Measurements from ENCODE around the gene TMCO6.

The TMCO6 gene

DNA sequence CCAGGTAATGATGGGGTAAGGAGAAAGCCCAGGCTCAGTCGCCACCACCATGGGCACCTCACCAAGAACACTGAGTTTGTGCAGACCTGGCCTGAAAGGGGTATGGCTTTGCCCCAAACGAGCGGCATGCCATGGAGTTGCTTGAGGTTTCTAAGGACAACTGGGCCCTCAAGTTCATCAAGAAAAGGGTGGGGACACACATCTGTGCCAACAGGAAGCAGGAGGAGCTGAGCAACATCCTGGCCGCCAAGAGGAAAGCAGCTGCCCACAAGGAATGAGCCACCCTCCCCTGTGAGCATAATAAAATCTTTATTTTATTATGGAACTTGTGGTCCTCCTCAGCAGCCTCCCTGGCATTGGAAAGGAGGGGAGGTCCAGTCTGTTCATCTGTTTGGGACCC, 30.1 kb upstream of the TMCO6 start:
- TF ChIP-seq SIN3A (IDR thresholded peaks at IDR 0.05; ENCODE audit: borderline replicate concordance, insufficient read depth, low read length): no peak
- TF ChIP-seq POLR2AphosphoS5 (IDR thresholded peaks at IDR 0.05; ENCODE audit: low read depth, low read length): no peak

DNA sequence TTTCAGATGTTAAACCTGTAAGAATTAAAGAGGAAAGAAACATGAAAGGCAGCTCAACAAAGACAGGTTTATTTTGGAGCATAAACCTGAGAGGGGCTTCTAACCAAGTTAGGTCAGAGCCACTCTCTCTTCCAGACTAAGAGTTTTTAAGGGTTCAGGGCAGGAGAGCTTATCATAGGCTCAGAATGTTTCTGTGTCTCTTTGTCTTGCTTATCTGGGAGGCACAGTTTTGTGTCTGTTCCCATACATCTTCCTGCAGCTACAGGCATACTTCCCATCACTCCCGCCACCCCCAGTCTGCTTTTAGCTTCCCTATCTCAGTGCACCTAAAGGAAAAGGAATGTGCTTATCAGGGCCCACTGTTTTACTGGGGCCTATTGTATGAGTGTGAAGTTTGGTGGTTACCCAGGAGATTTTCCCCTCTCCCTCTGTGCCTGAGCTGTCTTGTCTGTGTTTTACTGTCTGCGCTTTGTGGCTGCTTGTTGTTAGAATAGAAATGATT, 28.2 kb upstream of the TMCO6 start:
- no peak for TF ChIP-seq TAF1 (IDR thresholded peaks at IDR 0.05; ENCODE audit: borderline replicate concordance, insufficient read depth, low read length)
- TF ChIP-seq, protein P1, sequence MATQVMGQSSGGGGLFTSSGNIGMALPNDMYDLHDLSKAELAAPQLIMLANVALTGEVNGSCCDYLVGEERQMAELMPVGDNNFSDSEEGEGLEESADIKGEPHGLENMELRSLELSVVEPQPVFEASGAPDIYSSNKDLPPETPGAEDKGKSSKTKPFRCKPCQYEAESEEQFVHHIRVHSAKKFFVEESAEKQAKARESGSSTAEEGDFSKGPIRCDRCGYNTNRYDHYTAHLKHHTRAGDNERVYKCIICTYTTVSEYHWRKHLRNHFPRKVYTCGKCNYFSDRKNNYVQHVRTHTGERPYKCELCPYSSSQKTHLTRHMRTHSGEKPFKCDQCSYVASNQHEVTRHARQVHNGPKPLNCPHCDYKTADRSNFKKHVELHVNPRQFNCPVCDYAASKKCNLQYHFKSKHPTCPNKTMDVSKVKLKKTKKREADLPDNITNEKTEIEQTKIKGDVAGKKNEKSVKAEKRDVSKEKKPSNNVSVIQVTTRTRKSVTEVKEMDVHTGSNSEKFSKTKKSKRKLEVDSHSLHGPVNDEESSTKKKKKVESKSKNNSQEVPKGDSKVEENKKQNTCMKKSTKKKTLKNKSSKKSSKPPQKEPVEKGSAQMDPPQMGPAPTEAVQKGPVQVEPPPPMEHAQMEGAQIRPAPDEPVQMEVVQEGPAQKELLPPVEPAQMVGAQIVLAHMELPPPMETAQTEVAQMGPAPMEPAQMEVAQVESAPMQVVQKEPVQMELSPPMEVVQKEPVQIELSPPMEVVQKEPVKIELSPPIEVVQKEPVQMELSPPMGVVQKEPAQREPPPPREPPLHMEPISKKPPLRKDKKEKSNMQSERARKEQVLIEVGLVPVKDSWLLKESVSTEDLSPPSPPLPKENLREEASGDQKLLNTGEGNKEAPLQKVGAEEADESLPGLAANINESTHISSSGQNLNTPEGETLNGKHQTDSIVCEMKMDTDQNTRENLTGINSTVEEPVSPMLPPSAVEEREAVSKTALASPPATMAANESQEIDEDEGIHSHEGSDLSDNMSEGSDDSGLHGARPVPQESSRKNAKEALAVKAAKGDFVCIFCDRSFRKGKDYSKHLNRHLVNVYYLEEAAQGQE (IDR thresholded peaks at IDR 0.05; ENCODE audit: insufficient read depth in 1 of 2, low read depth in 2 of 2, low read length in 2 of 2): no peak

DNA sequence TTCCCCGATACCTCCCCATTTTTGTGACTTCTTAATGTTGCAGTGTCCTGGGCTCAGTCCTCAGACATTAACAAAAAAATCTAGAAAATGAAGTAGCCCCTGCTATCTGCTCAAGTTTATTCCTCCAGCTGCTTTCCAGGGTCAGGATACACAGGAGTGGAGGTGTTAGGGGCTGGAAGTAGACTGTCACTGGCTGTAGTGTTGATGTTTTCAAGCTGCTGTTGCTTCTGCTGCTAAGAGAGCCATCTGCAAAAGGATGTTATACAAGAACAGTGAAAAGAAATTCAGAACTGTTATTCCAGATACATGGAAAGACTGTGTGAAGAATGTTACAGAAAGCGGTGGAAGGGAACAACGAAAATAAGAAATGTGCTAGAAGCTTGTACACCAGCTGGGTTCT, 16.9 kb upstream of the TMCO6 start:
- TF ChIP-seq TAF1 (IDR thresholded peaks at IDR 0.05; ENCODE audit: borderline replicate concordance, insufficient read depth, low read length): no peak
- TF ChIP-seq, protein P1 (IDR thresholded peaks at IDR 0.05; ENCODE audit: insufficient read depth in 1 of 2, low read depth in 2 of 2, low read length in 2 of 2): no peak
- TF ChIP-seq POLR2AphosphoS5 (IDR thresholded peaks at IDR 0.05; ENCODE audit: low read depth, low read length): no peak
- TF ChIP-seq SIN3A (IDR thresholded peaks at IDR 0.05; ENCODE audit: borderline replicate concordance, insufficient read depth, low read length): no peak
- no peak for TF ChIP-seq FOXP2 (optimal IDR thresholded peaks at IDR 0.05; ENCODE audit: borderline replicate concordance, extremely low read depth, extremely low read length, insufficient read depth)

DNA sequence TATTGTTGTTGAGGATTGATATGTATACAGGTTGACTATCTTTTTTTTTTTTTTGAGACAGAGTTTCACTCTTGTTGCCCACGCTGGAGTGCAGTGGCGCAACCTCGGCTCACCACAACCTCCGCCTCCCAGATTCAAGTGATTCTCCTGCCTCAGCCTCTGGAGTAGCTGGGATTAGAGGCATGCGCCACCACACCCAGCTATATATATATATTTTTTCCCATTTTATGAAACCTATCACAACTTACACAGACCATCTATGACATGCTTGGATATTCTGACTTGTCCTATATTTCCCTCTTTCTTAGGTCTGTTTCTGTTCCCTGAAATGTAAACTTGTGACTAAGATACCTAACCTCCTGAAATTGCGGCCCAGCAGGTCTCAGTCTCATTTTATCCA, 11.3 kb upstream of the TMCO6 start:
- TF ChIP-seq FOXP2 (optimal IDR thresholded peaks at IDR 0.05; ENCODE audit: borderline replicate concordance, extremely low read depth, extremely low read length, insufficient read depth) (no peak), POLR2AphosphoS5 (IDR thresholded peaks at IDR 0.05; ENCODE audit: low read depth, low read length) (no peak), SIN3A (IDR thresholded peaks at IDR 0.05; ENCODE audit: borderline replicate concordance, insufficient read depth, low read length) (no peak), TAF1 (IDR thresholded peaks at IDR 0.05; ENCODE audit: borderline replicate concordance, insufficient read depth, low read length) (no peak)
- TF ChIP-seq, protein P1 (IDR thresholded peaks at IDR 0.05; ENCODE audit: insufficient read depth in 1 of 2, low read depth in 2 of 2, low read length in 2 of 2): no peak

DNA sequence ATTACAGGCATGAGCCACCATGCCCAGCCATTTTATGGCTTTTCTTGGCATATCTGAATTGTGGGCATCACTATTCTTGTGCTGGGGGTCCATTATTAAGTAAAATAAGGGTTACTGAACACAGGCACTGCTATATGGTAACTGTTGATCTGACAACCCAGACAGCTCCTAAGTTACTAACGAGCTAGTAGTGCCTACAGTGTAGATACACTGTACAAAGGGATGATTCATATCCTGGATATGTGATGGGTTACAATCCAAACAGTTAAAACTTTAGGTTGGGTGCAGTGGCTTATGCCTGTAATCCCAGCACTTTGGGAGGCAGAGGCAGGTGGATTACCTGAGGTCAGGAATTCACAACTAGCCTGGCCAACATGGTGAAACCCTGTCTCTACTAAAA, 10.5 kb upstream of the TMCO6 start:
- no peak for TF ChIP-seq SIN3A (IDR thresholded peaks at IDR 0.05; ENCODE audit: borderline replicate concordance, insufficient read depth, low read length)
- TF ChIP-seq POLR2AphosphoS5 (IDR thresholded peaks at IDR 0.05; ENCODE audit: low read depth, low read length): no peak
- no peak for TF ChIP-seq FOXP2 (optimal IDR thresholded peaks at IDR 0.05; ENCODE audit: borderline replicate concordance, extremely low read depth, extremely low read length, insufficient read depth)
- TF ChIP-seq, protein P1 (IDR thresholded peaks at IDR 0.05; ENCODE audit: insufficient read depth in 1 of 2, low read depth in 2 of 2, low read length in 2 of 2): no peak
- no peak for TF ChIP-seq TAF1 (IDR thresholded peaks at IDR 0.05; ENCODE audit: borderline replicate concordance, insufficient read depth, low read length)
